Astrocyte (in vitro differentiated cells and primary cell): ENCODE measurements around the gene SPARCL1.

Experiments
- CTCF ChIP-seq: IDR thresholded peaks from 2 replicates; pipeline ENCODE4 v1.5.1; 2011; ENCODE audit warnings: low read depth, mild to moderate bottlenecking, inconsistent platforms, low read length, moderate library complexity; ENCODE audit not compliant: insufficient read depth
- EZH2 ChIP-seq: IDR thresholded peaks from 2 replicates; pipeline ENCODE4 v1.6.1; 2012; ENCODE audit warnings: mild to moderate bottlenecking, low read length, inconsistent platforms; ENCODE audit not compliant: insufficient read depth

- TF ChIP-seq CTCF (no peak), EZH2 (no peak)
Measured at GRCh38 chr4:87516683-87517082, 12.5 kb downstream of the SPARCL1 start.
